ENCODE data around the gene PRKCE. TPM values are rescaled to one million over a fixed set of nuclear protein-coding genes. Genes with fewer than 3 reads are reported as not detected.

Gene PRKCE
- total RNA-seq, 2 experiments from 2014 or later = 17.0 to 42.1 TPM

- no peaks in the 10 kb centered on the region for H3K36me3 ChIP-seq (ENCODE audit: insufficient read depth, low read length)
- H3K9me3 ChIP-seq (ENCODE audit: low read length) = no peaks in the 10 kb centered on the region
- H3K79me2 ChIP-seq (ENCODE audit: insufficient read depth, low read depth, low read length) = no peaks in the 10 kb centered on the region
- peak overlapping the region; percentile 33; the same call in 1 of the 2 replicates for H3K4me2 ChIP-seq (ENCODE audit: low read length)
- no peak for DNase-seq (ENCODE audit: low spot score)
- H3K27ac ChIP-seq (ENCODE audit: low read depth, low read length, poor library complexity, severe bottlenecking) = no peak overlapping the region
- H4K20me1 ChIP-seq (ENCODE audit: insufficient read depth, low read length) = no peaks in the 10 kb centered on the region
- H3K9me2 ChIP-seq (ENCODE audit: insufficient read depth, low read length) = no peaks in the 10 kb centered on the region
- H2AFZ ChIP-seq (ENCODE audit: low read length) = no peak overlapping the region
- H3K4me3 ChIP-seq (ENCODE audit: low read depth, low read length, poor library complexity, severe bottlenecking) = no peak overlapping the region
- BruUV-seq (replicated peaks) = no TSS peak
- intact Hi-C loops (cut with micrococcal nuclease; ENCODE audit: unreplicated experiment) = no loop called here
- CTCF ChIA-PET (ENCODE audit: unreplicated experiment) = interaction anchor here (1.3 kb wide), 1 partner anchor 8 kb away, joined by 4 read pairs; no protein-coding TSS in a partner anchor
- POLR2A ChIA-PET = interaction anchor here (1.3 kb wide), 1 partner anchor 8 kb away, joined by 5 read pairs; no protein-coding TSS in a partner anchor
- H3K4me1 ChIP-seq (ENCODE audit: insufficient read depth, low read length, poor library complexity, severe bottlenecking) = peaks cover 11% of the 10 kb centered on the region
- TF ChIP-seq, protein P1, sequence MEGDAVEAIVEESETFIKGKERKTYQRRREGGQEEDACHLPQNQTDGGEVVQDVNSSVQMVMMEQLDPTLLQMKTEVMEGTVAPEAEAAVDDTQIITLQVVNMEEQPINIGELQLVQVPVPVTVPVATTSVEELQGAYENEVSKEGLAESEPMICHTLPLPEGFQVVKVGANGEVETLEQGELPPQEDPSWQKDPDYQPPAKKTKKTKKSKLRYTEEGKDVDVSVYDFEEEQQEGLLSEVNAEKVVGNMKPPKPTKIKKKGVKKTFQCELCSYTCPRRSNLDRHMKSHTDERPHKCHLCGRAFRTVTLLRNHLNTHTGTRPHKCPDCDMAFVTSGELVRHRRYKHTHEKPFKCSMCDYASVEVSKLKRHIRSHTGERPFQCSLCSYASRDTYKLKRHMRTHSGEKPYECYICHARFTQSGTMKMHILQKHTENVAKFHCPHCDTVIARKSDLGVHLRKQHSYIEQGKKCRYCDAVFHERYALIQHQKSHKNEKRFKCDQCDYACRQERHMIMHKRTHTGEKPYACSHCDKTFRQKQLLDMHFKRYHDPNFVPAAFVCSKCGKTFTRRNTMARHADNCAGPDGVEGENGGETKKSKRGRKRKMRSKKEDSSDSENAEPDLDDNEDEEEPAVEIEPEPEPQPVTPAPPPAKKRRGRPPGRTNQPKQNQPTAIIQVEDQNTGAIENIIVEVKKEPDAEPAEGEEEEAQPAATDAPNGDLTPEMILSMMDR (conservative IDR thresholded peaks at IDR 0.05; ENCODE audit: low read length) = no peak
- TF ChIP-seq EZH2phosphoT487 (IDR thresholded peaks at IDR 0.05; ENCODE audit: borderline replicate concordance, low read depth, low read length) = no peak
Measured at GRCh38 chr2:45851576-45852304, 200.3 kb downstream of the PRKCE start.

- Histone ChIP-seq H4K20me1 (ENCODE audit: insufficient read depth, low read length) (no peaks in the 10 kb centered on the region), H3K9me2 (ENCODE audit: insufficient read depth, low read length) (no peaks in the 10 kb centered on the region), H2AFZ (ENCODE audit: low read length) (no peak overlapping the region), H3K79me2 (ENCODE audit: insufficient read depth, low read depth, low read length) (no peaks in the 10 kb centered on the region), H3K27ac (ENCODE audit: low read depth, low read length, poor library complexity, severe bottlenecking) (no peak overlapping the region), H3K4me1 (ENCODE audit: insufficient read depth, low read length, poor library complexity, severe bottlenecking) (peaks cover 11% of the 10 kb centered on the region), H3K36me3 (ENCODE audit: insufficient read depth, low read length) (no peaks in the 10 kb centered on the region), H3K4me2 (ENCODE audit: low read length) (peak overlapping the region; percentile 33; the same call in 1 of the 2 replicates), H3K4me3 (ENCODE audit: low read depth, low read length, poor library complexity, severe bottlenecking) (no peak overlapping the region), H3K9me3 (ENCODE audit: low read length) (no peaks in the 10 kb centered on the region)
- no TSS peak for BruUV-seq (replicated peaks)
- ChIA-PET CTCF (ENCODE audit: unreplicated experiment) (interaction anchor here (1.3 kb wide), 1 partner anchor 9 kb away, joined by 4 read pairs; no protein-coding TSS in a partner anchor), POLR2A (interaction anchor here (0.6 to 1.3 kb wide), 2 partner anchors 9 to 163 kb away, joined by 5 to 8 read pairs; no protein-coding TSS in a partner anchor)
- DNase-seq (ENCODE audit: low spot score) = peak; percentile 20
- intact Hi-C loops (cut with micrococcal nuclease; ENCODE audit: unreplicated experiment) = no loop called here
- TF ChIP-seq, protein P1 (conservative IDR thresholded peaks at IDR 0.05; ENCODE audit: low read length) = no peak
- TF ChIP-seq EZH2phosphoT487 (IDR thresholded peaks at IDR 0.05; ENCODE audit: borderline replicate concordance, low read depth, low read length) = no peak
Measured at GRCh38 chr2:45852450-45853150, 201.1 kb downstream of the PRKCE start.

All from OCI-LY7 (cell line).